GM19438 (cell line): ENCODE results near the gene TBC1D22A.
"Not testable (repeated sequence)": the region's sequence is repeated elsewhere in the genome, so short reads cannot be mapped to it uniquely, and the experiment has no call there.

Source experiments
- ATAC-seq: cut with Tn5 transposase; IDR thresholded peaks from one replicate; pipeline ENCODE4 v1.9.1; 2021; ENCODE audit warnings: low read depth; ENCODE audit not compliant: unreplicated experiment

The TBC1D22A gene

GRCh38 chr22:47139013-47139789 lies 376.8 kb downstream of the TBC1D22A start:
- no peak for ATAC-seq

DNA sequence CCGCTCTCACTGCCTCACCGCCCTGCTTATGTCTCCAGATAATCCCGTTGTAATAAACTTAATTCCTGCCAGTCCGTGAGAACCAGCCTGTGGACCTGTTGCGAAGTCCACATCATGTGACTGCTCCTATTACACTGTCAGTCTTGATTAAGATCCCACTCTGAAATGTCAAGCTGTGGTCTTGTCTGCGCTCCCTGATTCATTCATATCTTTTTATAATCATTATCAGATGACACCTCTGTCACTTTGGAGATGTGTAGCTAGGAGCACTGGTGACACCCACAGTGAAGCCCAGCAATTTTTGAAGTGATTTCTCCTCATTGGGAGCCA lies 377.3 kb downstream of the TBC1D22A start:
- ATAC-seq: no peak

DNA sequence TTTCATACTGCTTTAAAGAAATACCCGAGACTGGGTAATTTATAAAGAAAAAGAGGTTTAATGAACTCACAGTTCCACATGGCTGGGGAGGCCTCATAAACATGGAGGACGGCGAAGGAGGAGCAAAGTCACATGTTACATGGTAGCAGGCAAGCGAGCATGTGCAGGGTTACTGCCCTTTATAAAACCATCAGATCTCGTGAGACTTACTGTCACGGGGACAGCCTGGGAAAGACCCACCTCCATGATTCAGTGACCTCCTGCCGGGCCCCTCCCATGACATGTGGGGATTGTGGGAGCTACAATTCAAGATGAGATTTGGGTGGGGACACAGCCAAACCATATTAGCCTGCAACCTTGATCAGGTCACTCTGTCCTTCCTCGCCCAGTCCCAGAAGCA lies 378.5 kb downstream of the TBC1D22A start:
- not testable (repeated sequence) for ATAC-seq

DNA sequence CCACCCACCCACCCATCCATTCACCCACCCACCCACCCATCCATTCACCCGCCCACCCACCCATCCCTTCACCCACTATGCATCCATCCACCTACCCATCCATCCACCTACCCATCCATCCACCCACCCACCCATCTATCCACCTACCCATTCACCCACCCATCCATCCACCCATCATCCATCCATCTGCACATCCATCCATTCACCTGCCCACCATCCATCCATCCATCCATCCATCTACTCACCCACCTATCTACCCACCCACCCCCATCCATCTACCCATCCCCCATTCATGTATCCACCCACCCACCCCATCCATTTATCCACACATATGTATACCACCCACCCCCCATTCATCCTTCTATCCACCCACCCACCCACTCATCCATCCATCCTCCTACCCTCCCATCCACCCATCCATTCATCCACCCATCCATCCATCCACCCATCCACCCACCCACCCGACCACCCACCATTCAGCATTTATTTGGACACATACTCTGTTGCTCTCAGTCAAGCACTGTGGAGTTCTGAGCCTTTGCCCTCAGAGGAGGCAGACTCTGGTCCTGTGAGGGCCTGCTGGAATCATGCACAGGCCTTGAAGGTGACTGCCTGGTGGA lies 380.1 kb downstream of the TBC1D22A start:
- no peak for ATAC-seq

DNA sequence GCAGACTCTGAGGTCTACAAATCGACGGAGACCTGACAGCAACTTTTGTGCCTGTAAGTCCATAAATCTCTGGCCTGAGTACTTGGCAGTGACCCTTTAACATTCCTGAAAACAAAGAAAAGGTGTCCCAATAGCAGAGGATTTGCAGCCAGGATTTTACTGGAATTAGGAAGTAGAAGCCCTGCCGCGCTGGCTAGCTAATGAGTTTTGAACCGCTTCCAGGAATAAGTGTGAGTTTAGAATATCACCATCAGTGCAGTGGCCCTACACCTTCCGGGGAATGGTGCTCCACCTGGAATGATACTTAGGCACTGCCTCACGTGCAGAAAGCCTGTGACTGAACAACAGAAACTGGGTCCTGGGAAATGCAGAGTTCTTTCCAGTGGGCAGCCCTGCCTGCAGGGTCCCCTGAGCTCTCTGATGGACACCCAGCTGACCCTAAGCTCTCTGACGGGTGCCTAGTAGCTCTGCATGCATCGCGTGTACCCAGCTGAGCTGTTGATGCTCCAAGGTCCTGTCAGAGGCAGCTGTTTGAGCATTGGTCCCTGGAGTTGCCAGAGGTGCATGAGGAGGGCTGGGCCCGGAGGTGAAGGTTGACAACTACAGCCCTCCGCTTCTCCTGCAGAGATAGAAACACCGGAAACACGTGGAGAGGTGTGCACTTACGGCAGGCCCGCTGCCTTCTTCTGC lies 380.9 kb downstream of the TBC1D22A start:
- ATAC-seq: no peak

- ATAC-seq: no peak
Observed at GRCh38 chr22:47144076-47144765, 381.8 kb downstream of the TBC1D22A start.

DNA sequence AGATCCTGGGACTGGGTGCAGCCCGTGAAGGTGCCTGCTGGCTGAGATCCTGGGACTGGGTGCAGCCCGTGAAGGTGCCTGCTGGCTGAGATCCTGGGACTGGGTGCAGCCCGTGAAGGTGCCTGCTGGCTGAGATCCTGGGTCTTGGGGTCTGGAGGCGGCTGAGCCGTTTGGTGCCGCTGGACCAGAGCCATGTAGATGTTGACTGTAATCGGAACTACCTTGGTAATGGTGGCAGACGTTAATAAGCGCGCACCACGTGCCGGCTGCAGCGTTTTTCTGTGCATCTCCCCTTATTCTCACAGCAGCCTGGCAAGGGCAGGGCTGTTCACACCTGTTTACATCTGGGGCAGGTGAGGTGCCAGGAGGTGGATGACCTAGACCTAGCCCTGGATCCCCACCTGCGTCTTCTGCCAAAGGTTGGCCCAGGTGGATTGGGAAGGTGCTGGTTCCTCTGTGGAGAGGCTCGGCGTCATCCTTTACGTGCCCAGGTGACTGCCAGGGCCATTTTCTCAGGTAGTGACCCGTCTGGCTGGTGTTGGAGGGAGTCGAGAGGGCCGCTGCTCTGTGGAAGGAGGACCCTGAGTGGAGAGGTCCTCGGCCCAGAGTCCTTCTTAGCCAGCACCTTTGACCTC lies 382.5 kb downstream of the TBC1D22A start:
- no peak for ATAC-seq

DNA sequence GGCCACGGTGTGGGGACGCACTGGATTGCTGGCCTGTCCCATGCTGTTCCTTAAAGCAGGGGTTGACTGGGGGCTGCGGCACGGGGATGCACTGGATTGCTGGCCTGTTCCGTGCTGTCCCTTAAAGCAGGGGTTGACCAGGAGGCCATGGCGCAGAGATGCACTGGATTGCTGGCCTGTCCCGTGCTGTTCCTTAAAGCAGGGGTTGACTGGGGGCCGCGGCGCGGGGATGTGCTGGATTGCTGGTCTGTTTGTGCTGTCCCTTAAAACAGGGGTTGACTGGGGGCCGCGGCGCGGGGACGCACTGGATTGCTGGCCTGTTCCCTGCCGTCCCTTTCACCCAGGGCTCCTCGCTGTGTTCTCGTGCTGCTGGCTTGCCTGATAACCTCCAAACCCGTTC lies 383.4 kb downstream of the TBC1D22A start:
- ATAC-seq: no peak

DNA sequence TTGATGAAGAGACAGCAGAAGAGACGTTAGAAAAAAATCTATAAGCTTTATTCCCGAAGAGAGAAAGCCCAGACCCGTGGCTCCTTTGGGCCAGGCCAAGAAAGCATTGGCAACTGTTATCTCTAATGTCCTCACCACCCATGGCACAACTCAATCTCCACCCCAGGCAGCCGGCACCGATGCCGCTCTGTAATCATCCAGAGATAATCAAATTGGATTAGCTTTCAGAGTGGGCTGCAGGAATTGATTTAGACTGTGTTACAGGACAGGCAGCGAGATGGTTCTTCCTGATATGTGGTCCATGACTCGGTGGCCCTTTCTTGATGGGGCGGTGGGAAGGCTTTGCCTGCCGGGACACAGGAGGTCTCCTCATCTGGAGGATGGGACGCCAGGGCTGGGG lies 383.9 kb downstream of the TBC1D22A start:
- ATAC-seq: no peak

GRCh38 chr22:47146941-47147340 lies 384.5 kb downstream of the TBC1D22A start:
- no peak for ATAC-seq

GRCh38 chr22:47147572-47147971 lies 385.1 kb downstream of the TBC1D22A start:
- ATAC-seq: no peak

GRCh38 chr22:47148510-47148909 lies 386.1 kb downstream of the TBC1D22A start:
- no peak for ATAC-seq

DNA sequence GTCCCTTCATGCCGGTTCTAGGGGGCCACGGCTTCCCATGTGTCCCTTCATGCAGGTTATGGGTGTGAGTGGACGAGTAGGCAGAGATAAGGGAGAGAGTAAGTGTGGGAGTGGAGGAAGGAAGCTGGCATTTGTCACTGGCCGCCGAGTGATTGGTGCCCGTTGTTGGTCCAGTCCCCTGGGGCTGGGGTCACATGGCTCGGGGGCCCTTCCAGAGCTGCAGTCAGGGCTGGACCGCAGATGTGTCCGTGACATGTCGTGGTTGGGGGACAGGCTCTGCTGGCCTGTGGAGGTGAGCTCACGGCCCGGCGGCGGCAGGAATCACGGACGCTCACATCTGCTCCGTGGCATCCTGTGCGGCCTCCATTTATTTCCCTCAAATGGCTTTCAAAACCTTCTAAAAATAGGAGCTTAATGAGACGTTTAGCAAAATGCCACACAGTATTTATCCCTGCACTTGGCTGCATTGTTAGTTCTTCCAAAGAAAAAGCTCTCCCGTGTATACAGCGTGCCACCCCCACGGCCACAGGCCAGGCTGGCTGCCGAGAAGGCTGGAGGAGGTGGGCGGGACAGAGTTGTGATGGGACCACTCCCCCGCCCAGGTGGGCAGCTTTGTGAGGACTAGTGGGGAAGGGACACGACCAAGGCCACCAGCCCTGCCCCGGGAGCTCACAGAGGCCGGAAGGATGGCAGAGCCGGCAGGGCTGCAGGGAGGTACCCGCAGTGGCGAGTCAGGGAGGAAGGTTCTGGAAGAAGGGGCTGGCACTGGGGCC lies 386.7 kb downstream of the TBC1D22A start:
- ATAC-seq: no peak

GRCh38 chr22:47149976-47150375 lies 387.5 kb downstream of the TBC1D22A start:
- no peak for ATAC-seq

- no peak for ATAC-seq
Observed at GRCh38 chr22:47150426-47150825, 388.0 kb downstream of the TBC1D22A start.

- ATAC-seq: no peak
Observed at GRCh38 chr22:47151064-47151463, 388.6 kb downstream of the TBC1D22A start.

DNA sequence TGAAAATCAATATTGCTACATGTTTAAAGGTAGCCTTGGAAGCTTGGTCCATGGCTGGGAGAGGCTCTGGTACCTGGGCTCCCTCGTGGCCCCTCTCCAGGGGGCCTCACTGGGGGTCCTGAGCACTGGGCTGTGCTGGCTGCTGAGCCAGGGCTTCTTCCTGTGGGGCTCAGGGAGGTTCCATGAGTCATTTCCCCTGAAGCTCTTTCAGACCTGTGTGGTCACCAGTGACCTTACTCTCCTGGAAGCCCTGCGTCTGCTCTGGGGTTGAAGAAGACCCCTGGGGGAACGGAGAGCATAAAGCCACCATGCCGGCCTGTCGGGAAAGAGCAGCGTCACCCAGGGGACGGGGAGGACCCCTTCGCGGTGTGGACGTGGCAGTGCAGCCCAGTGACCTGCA lies 389.0 kb downstream of the TBC1D22A start:
- ATAC-seq: no peak

GRCh38 chr22:47152236-47152635 lies 389.8 kb downstream of the TBC1D22A start:
- no peak for ATAC-seq

- ATAC-seq: no peak
Observed at GRCh38 chr22:47152938-47153337, 390.5 kb downstream of the TBC1D22A start.
